ENCODE data around the gene KCNJ11. TPM values are rescaled to one million over a fixed set of nuclear protein-coding genes. Genes with fewer than 3 reads are reported as not detected.

The KCNJ11 gene
- total RNA-seq, 3 donors from 2014 or later, result 0.80 to 5.0 (median 4.9) TPM

GRCh38 chr11:17392872-17393271 is 4.4 kb upstream of the KCNJ11 start:
- Histone ChIP-seq H3K27ac (no peak overlapping the region), H3K4me1 (no peaks in the 10 kb centered on the region), H3K4me3 (no peak overlapping the region), H3K36me3 (no peaks in the 10 kb centered on the region), H3K9me3 (no peaks in the 10 kb centered on the region), H3K27me3 (no peaks in the 10 kb centered on the region)
- TF ChIP-seq POLR2A (IDR thresholded peaks at IDR 0.05) (no peak), POLR2AphosphoS5 (IDR thresholded peaks at IDR 0.05) (no peak), CTCF (IDR thresholded peaks at IDR 0.05) (no peak)
- intact Hi-C loops (cut with DNase I; ENCODE audit: low total_unique reads), result no loop called here
- no peak for DNase-seq (ENCODE audit: low spot score in 2 of 2)

- intact Hi-C loops (cut with DNase I; ENCODE audit: low total_unique reads), result no loop called here
- DNase-seq (ENCODE audit: low spot score in 2 of 2), result no peak
- Histone ChIP-seq H3K36me3 (no peaks in the 10 kb centered on the region), H3K4me1 (no peaks in the 10 kb centered on the region), H3K27ac (no peak overlapping the region), H3K9me3 (no peaks in the 10 kb centered on the region), H3K4me3 (no peak overlapping the region), H3K27me3 (no peaks in the 10 kb centered on the region)
- TF ChIP-seq CTCF (IDR thresholded peaks at IDR 0.05) (no peak), POLR2A (IDR thresholded peaks at IDR 0.05) (no peak), POLR2AphosphoS5 (IDR thresholded peaks at IDR 0.05) (no peak)
Observed at GRCh38 chr11:17391493-17392355, 3.3 kb upstream of the KCNJ11 start.

- Histone ChIP-seq H3K9me3 (no peaks in the 10 kb centered on the region), H3K4me3 (peak overlapping the region in 1 of 3 donors; percentile 56), H3K36me3 (no peaks in the 10 kb centered on the region), H3K27ac (peak overlapping the region; percentile 58 to 80), H3K4me1 (no peaks in the 10 kb centered on the region), H3K27me3 (no peaks in the 10 kb centered on the region)
- intact Hi-C loops (cut with DNase I; ENCODE audit: low total_unique reads), result loop anchor here (5.0 kb wide), 1 partner anchor 112 kb away; no protein-coding TSS in a partner anchor
- TF ChIP-seq POLR2A (IDR thresholded peaks at IDR 0.05) (no peak), POLR2AphosphoS5 (IDR thresholded peaks at IDR 0.05) (no peak), CTCF (IDR thresholded peaks at IDR 0.05) (no peak)
- DNase-seq (ENCODE audit: low spot score in 2 of 2), result no peak
Observed at GRCh38 chr11:17389957-17390649, 1.6 kb upstream of the KCNJ11 start.

GRCh38 chr11:17389211-17389956 is 925 bp upstream of the KCNJ11 start:
- intact Hi-C loops (cut with DNase I; ENCODE audit: low total_unique reads), result loop anchor here (5.0 kb wide), 1 partner anchor 113 kb away; no protein-coding TSS in a partner anchor

More at GRCh38 chr11:17389211-17389956, 925 bp upstream of the KCNJ11 start:
- Histone ChIP-seq H3K27me3 (no peaks in the 10 kb centered on the region), H3K27ac (peak overlapping the region; percentile 80 to 81), H3K4me1 (no peaks in the 10 kb centered on the region), H3K36me3 (no peaks in the 10 kb centered on the region), H3K9me3 (no peaks in the 10 kb centered on the region), H3K4me3 (peak overlapping the region; percentile 38 to 76 (median 56))
- peak; percentile 75 to 80 for DNase-seq (ENCODE audit: low spot score in 2 of 2)
- TF ChIP-seq POLR2A (IDR thresholded peaks at IDR 0.05) (no peak), CTCF (IDR thresholded peaks at IDR 0.05) (peak in 1 of 3 donors; percentile 60), POLR2AphosphoS5 (IDR thresholded peaks at IDR 0.05) (no peak)
